PFSK-1 (cell line): ENCODE results near the gene SUGP2.

Experiments used
- FOXP2 ChIP-seq: optimal IDR thresholded peaks from 2 replicates; pipeline ENCODE3; 2011; ENCODE audit warnings: borderline replicate concordance, control low read depth, inconsistent platforms; ENCODE audit not compliant: insufficient read depth; ENCODE audit errors: extremely low read length, extremely low read depth
- POLR2AphosphoS5 ChIP-seq: IDR thresholded peaks from 2 replicates; pipeline ENCODE4 v1.6.1; 2012; ENCODE audit warnings: low read depth, mild to moderate bottlenecking, control low read depth, low read length, moderate library complexity
- SIN3A ChIP-seq: IDR thresholded peaks from 2 replicates; pipeline ENCODE4 v1.6.1; 2012; ENCODE audit warnings: mild to moderate bottlenecking, low read length, moderate library complexity, borderline replicate concordance; ENCODE audit not compliant: insufficient read depth
- TAF1 ChIP-seq: IDR thresholded peaks from 2 replicates; pipeline ENCODE4 v1.6.1; 2012; ENCODE audit warnings: low read length, control low read depth, borderline replicate concordance; ENCODE audit not compliant: insufficient read depth
- TF ChIP-seq, protein P1 (sequence below), 2 experiments: IDR thresholded peaks; 2 replicates each; pipeline versions ENCODE4 v1.6.1 to v1.8.0; 2011 to 2012; ENCODE audit warnings: low read depth in 2 of 2, low read length in 2 of 2, control low read depth in 1 of 2, inconsistent platforms in 1 of 2, mild to moderate bottlenecking in 1 of 2, moderate library complexity in 1 of 2; ENCODE audit not compliant: insufficient read depth in 1 of 2

The SUGP2 gene

DNA sequence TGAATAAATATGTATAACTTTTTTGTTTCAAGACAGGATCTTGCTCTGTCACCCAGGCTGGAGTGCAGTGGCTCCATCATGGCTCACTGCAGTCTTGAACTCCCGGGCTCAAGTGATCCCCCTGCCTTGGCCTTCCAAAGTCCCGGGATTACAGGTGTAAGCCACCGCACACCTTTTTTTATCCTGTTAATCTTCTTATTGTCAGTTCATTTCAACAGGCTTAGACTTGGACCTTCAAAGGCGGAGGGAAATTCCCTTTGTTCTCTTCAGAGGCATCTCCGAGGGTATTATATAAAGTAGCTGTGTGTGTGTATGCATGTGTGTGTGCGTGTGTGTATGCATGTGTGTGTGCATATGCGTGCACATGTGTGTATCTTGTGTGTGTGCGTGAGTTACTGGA, 35.0 kb downstream of the SUGP2 start:
- no peak for TF ChIP-seq FOXP2
- TF ChIP-seq TAF1: no peak
- TF ChIP-seq, protein P1, sequence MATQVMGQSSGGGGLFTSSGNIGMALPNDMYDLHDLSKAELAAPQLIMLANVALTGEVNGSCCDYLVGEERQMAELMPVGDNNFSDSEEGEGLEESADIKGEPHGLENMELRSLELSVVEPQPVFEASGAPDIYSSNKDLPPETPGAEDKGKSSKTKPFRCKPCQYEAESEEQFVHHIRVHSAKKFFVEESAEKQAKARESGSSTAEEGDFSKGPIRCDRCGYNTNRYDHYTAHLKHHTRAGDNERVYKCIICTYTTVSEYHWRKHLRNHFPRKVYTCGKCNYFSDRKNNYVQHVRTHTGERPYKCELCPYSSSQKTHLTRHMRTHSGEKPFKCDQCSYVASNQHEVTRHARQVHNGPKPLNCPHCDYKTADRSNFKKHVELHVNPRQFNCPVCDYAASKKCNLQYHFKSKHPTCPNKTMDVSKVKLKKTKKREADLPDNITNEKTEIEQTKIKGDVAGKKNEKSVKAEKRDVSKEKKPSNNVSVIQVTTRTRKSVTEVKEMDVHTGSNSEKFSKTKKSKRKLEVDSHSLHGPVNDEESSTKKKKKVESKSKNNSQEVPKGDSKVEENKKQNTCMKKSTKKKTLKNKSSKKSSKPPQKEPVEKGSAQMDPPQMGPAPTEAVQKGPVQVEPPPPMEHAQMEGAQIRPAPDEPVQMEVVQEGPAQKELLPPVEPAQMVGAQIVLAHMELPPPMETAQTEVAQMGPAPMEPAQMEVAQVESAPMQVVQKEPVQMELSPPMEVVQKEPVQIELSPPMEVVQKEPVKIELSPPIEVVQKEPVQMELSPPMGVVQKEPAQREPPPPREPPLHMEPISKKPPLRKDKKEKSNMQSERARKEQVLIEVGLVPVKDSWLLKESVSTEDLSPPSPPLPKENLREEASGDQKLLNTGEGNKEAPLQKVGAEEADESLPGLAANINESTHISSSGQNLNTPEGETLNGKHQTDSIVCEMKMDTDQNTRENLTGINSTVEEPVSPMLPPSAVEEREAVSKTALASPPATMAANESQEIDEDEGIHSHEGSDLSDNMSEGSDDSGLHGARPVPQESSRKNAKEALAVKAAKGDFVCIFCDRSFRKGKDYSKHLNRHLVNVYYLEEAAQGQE (IDR thresholded peaks at IDR 0.05; ENCODE audit: insufficient read depth in 1 of 2, low read depth in 2 of 2, low read length in 2 of 2): no peak
- no peak for TF ChIP-seq POLR2AphosphoS5
- TF ChIP-seq SIN3A: no peak

DNA sequence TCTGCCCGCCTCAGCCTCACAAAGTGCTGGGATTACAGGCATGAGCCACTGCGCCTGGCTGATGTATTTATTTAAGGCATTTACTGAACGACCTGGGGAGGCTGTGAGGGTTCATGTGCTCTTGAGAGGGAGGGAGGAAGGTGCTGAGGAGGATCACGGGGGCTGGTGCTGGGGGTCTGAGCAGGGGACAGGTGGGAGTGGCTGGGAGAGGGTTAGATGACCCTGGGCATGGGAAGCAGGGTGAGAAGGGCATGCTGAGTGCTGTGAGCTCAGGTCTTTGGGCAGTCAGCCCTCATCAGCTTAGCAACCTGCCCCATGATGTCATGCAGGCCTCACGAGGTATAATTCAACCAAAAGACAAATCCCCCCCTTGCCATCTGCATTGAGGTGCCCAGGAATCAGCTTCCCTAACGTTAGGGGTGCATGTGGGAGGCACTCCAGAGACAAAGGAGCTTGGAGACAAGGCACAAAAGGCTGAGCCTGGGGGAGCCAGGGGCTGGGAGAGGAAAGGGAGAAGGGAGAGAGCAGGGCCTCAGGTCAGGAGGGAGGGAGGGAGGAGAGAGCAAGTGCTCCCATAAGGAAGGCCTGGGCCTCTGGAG, 36.4 kb downstream of the SUGP2 start:
- TF ChIP-seq SIN3A (no peak), FOXP2 (no peak), POLR2AphosphoS5 (no peak), TAF1 (no peak)
- TF ChIP-seq, protein P1 (IDR thresholded peaks at IDR 0.05; ENCODE audit: insufficient read depth in 1 of 2, low read depth in 2 of 2, low read length in 2 of 2): no peak

DNA sequence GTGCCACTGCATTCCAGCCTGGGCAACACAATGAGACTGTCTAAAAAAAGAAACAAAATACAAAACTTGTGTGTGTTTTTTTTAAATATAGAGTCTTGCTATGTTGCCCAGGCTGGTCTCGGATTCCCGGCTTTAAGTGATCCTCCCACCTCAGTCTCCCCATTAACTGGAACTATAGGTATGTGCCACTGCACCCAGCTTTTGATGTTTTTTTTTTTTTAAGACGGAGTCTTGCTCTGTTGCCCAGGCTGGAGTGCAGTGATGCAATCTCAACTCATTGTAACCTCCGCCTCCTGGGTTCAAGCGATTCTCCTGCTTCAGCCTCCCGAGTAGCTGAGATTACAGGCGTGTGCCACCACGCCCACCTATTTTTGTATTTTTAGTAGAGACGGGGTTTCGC, 37.0 kb downstream of the SUGP2 start:
- no peak for TF ChIP-seq TAF1
- no peak for TF ChIP-seq SIN3A
- no peak for TF ChIP-seq POLR2AphosphoS5
- TF ChIP-seq FOXP2: no peak
- TF ChIP-seq, protein P1 (IDR thresholded peaks at IDR 0.05; ENCODE audit: insufficient read depth in 1 of 2, low read depth in 2 of 2, low read length in 2 of 2): no peak

DNA sequence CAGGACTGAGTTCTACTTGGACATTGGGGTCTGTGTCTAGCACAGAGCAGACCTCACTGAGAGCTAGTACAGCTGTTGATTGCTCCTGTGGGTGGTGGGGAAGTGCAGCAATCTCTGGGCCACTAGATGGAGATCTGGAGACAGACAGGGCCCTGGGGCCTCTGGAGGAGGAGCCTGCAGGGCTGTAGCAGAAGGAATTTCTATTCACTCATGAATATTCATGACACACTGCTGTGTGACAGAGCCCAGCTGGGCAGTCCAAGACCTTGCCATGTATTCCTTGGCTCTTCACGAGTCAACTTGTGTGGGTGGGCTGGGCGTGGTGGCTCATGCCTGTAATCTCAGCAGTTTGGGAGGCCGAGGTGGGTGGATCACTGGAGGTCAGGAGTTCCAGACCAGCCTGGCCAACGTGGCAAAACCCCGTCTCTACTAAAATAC, 37.5 kb downstream of the SUGP2 start:
- no peak for TF ChIP-seq TAF1
- no peak for TF ChIP-seq SIN3A
- no peak for TF ChIP-seq FOXP2
- TF ChIP-seq, protein P1 (IDR thresholded peaks at IDR 0.05; ENCODE audit: insufficient read depth in 1 of 2, low read depth in 2 of 2, low read length in 2 of 2): no peak
- TF ChIP-seq POLR2AphosphoS5: no peak

DNA sequence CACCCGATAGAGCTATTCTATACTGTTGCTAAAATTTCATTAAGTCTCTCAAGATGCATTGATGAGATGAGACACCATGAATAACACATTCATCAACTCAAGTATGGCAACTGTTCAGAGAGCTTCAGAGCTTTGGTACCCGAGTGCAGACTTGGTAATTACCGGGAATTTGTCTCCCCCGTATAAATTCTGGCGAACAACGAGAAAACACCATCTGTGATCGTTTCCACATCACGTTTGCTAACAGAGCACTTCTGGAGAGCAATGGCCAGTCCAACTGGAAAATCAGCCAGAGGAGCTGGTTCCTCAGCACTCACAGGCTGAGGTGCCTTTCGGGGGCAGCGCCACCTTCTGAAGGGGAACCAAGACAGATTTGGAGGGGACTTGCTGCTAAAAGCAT, 40.2 kb downstream of the SUGP2 start:
- TF ChIP-seq FOXP2 (no peak), TAF1 (no peak), POLR2AphosphoS5 (no peak)
- TF ChIP-seq, protein P1 (IDR thresholded peaks at IDR 0.05; ENCODE audit: insufficient read depth in 1 of 2, low read depth in 2 of 2, low read length in 2 of 2): no peak
